Stomach (tissue), 9 donors: ENCODE measurements around the gene BDNF. TPM values are rescaled to one million over a fixed set of nuclear protein-coding genes. Genes with fewer than 3 reads are reported as not detected.

Source experiments
- DNase-seq, 2 donors: peaks; one replicate each; pipeline versions ENCODE4 v3.0.0 to v3.0.0-alpha.2; 2013 to 2019
- H3K27ac ChIP-seq, 5 donors: fragments of 200-600 bp in 4 of 5; sonication (generic) in 4 of 5; one replicate each; pipeline ENCODE4 v1.5.1; 2013 to 2019; ENCODE audit warnings: mild to moderate bottlenecking in 1 of 5, moderate library complexity in 1 of 5
- H3K27me3 ChIP-seq, 3 donors: fragments of 200-600 bp; sonication (generic); one replicate each; pipeline ENCODE4 v1.5.1; 2017 to 2019; ENCODE audit warnings: mixed run types in 1 of 3
- H3K36me3 ChIP-seq, 4 donors: fragments of 200-600 bp; sonication (generic); 1 replicate in 3 of 4; 2 replicates in 1 of 4; pipeline ENCODE4 v1.5.1; 2016 to 2019
- H3K4me1 ChIP-seq, 4 donors: fragments of 200-600 bp; sonication (generic); one replicate each; pipeline ENCODE4 v1.5.1; 2016 to 2019
- H3K4me3 ChIP-seq, 4 donors: fragments of 200-600 bp; sonication (generic) in 3 of 4; one replicate each; pipeline ENCODE4 v1.5.1; 2016 to 2019; ENCODE audit warnings: mild to moderate bottlenecking in 1 of 4
- H3K9me3 ChIP-seq, 4 donors: fragments of 200-600 bp; sonication (generic); one replicate each; pipeline ENCODE4 v1.5.1; 2016 to 2019
- CTCF ChIP-seq, 7 experiments: fragments of 450-650 bp in 4 of 7; fragments of 200-600 bp in 3 of 7; sonication (generic) in 3 of 7; IDR thresholded peaks; one replicate each; pipeline ENCODE4 v1.5.1; 2016 to 2019; ENCODE audit warnings: antibody characterized with exemption in 7 of 7, control low read depth in 2 of 7, mild to moderate bottlenecking in 1 of 7
- EP300 ChIP-seq: sonication (generic); formaldehyde crosslinking; IDR thresholded peaks from one replicate; pipeline ENCODE4 v1.6.1; 2017; ENCODE audit warnings: antibody characterized with exemption
- POLR2A ChIP-seq, 4 donors: fragments of 450-650 bp; IDR thresholded peaks; one replicate each; pipeline ENCODE4 v1.6.1; 2016; ENCODE audit warnings: antibody characterized with exemption in 4 of 4, control low read depth in 2 of 4, mild to moderate bottlenecking in 1 of 4, moderate library complexity in 1 of 4
- POLR2AphosphoS5 ChIP-seq, 3 donors: sonication (generic); formaldehyde crosslinking; IDR thresholded peaks; one replicate each; pipeline ENCODE4 v1.6.1; 2016; ENCODE audit warnings: antibody characterized with exemption in 3 of 3
- WGBS, 5 donors: extraction: QIAGEN DNeasy Blood & Tissue Kit in 3 of 5; methylation state at CpG; one replicate each; pipeline versions ENCODE4 v1.1.5 to v1.1.7; 2013 to 2018; 5-methylcytosine and 5-hydroxymethylcytosine counted together
- intact Hi-C: fragments of 100-400 bp; cut with DNase I; formaldehyde crosslinking; loops from one replicate; pipeline ENCODE4 v1.15.1; 2023; ENCODE audit warnings: low total_unique reads
- polyA plus RNA-seq, 3 donors: library from polyadenylated mRNA; stranded (reverse); fragments of 200-250 nt; gene quantifications; one replicate each; pipeline ENCODE4 v1.2.3, GENCODE V29; 2013
- total RNA-seq, 5 donors: library from RNA; depleted of rRNA; stranded (reverse); fragments of >200 nt; gene quantifications; one replicate each; pipeline versions ENCODE4 v1.1.0 to v1.2.3, GENCODE V29; 2014 to 2016
- donor health status: healthy with polysubstance abuse.
- donor health status: Bipolar disorder and iron deficiency.
- donor health status: healthy.

Gene BDNF
- total and polyA plus RNA-seq, 8 donors = under 0.01 to 1.7 (median 0.81) TPM; not detected in 1

GRCh38 chr11:27721264-27722116 is 21.2 kb upstream of the BDNF start:
- intact Hi-C loops = no loop called here
- Histone ChIP-seq H3K27me3 (peaks cover 12 to 73% (median 59%) of the 10 kb centered on the region in 3 donors), H3K9me3 (peaks cover 0 to 7% (median 3%) of the 10 kb centered on the region in 4 donors), H3K36me3 (no peaks in the 10 kb centered on the region), H3K27ac (no peak overlapping the region), H3K4me1 (peaks cover 28 to 43% (median 38%) of the 10 kb centered on the region in 4 donors), H3K4me3 (peak overlapping the region; percentile 29 to 51 (median 40))
- DNase-seq = no peak
- WGBS, 5 donors = 4 to 9% (median 6%) methylated on average over 37 of the region's 37 CpGs
- no peak for TF ChIP-seq EP300
- TF ChIP-seq POLR2A (IDR thresholded peaks at IDR 0.05) = no peak
- TF ChIP-seq CTCF (IDR thresholded peaks at IDR 0.05) = no peak
- no peak for TF ChIP-seq POLR2AphosphoS5 (IDR thresholded peaks at IDR 0.05)

DNA sequence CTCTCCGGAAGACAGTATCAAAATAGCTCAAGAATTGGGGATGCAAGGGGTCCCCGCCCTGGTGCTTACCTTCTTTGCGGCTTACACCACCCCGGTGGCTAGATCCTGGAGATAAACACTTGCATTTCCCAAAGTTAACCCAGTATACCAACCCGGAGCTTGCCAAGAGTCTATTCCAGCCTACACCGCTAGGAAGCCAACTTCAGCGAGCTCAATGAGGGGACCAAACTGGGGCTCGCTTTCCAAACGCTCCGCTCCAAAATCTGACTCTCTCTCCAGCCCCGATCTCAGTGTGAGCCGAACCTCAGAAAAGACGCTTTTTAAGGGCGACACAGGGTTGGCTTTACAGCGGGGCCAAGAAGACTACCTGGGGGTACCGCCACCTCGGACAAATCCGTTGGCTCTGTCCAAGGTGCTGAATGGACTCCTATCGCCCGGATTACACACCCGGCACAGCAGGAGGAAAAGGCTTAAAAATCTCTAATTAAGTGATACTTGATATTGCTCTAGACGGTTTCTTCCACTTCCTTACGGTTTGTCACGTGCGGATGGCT is 20.1 kb upstream of the BDNF start:
- Histone ChIP-seq H3K27ac (no peak overlapping the region), H3K9me3 (peaks cover 0 to 7% (median 3%) of the 10 kb centered on the region in 4 donors), H3K4me1 (peaks cover 28 to 43% (median 38%) of the 10 kb centered on the region in 4 donors), H3K36me3 (no peaks in the 10 kb centered on the region), H3K4me3 (no peak overlapping the region), H3K27me3 (peaks cover 12 to 80% (median 59%) of the 10 kb centered on the region in 3 donors)
- intact Hi-C loops = no loop called here
- DNase-seq = peak in 1 of 2 donors; percentile 84
- no peak for TF ChIP-seq EP300
- no peak for TF ChIP-seq CTCF (IDR thresholded peaks at IDR 0.05)
- TF ChIP-seq POLR2AphosphoS5 (IDR thresholded peaks at IDR 0.05) = no peak
- TF ChIP-seq POLR2A (IDR thresholded peaks at IDR 0.05) = no peak
- 6 to 14% (median 9%) methylated on average over 18 to 25 of the region's 25 CpGs for WGBS, 5 donors

- peak overlapping the region; percentile 27 to 51 (median 40) for H3K4me3 ChIP-seq
- intact Hi-C loops = no loop called here
- WGBS, 5 donors = 4 to 9% (median 7%) methylated on average over 11 to 16 of the region's 16 CpGs
- no peak overlapping the region for H3K27ac ChIP-seq
- TF ChIP-seq CTCF (IDR thresholded peaks at IDR 0.05) (no peak), EP300 (no peak), POLR2A (IDR thresholded peaks at IDR 0.05) (no peak), POLR2AphosphoS5 (IDR thresholded peaks at IDR 0.05) (no peak)
- H3K9me3 ChIP-seq = peaks cover 0 to 7% (median 3%) of the 10 kb centered on the region in 4 donors
- H3K27me3 ChIP-seq = peaks cover 12 to 88% (median 59%) of the 10 kb centered on the region in 3 donors
- H3K36me3 ChIP-seq = no peaks in the 10 kb centered on the region
- peaks cover 28 to 43% (median 38%) of the 10 kb centered on the region in 4 donors for H3K4me1 ChIP-seq
- no peak for DNase-seq
Observed at GRCh38 chr11:27719546-27719925, 19.3 kb upstream of the BDNF start.

DNA sequence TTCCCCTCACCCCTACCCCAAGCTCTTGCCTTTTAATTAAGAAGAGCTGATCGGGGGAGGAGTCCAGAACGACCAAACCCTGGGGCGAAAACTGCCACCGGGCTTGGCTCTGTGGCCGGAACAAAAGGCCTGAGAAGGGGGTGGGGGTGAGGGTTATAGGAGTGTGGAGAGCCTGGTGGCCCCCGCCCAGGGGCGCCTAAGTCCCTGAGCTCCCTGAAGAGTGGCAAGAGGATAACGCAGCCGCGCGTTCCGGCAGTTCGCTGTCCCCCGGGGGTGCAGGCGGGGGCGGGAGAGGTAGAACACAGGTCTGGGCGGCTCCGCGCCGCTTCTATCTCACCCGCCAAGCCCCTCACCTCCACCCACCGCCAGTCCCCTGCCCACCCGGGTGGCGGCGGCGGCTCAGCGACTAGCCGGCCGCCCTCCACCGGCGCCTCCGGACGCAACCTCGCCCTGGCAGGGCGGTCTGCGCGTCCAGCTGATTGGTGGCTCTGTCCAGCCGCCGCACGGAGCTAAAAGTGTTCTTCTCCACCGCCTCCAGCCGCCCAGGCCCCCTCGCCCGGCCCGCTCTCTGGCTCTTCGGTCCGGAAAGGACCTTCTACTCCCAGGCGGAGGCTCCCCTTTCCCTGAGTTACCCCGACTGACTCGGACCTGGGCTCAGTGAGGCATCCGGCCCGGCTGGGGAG is 18.7 kb upstream of the BDNF start:
- no peak for TF ChIP-seq EP300
- TF ChIP-seq CTCF (IDR thresholded peaks at IDR 0.05) = no peak
- no peak for TF ChIP-seq POLR2A (IDR thresholded peaks at IDR 0.05)
- no peak for TF ChIP-seq POLR2AphosphoS5 (IDR thresholded peaks at IDR 0.05)
- Histone ChIP-seq H3K4me1 (peaks cover 28 to 43% (median 38%) of the 10 kb centered on the region in 4 donors), H3K36me3 (no peaks in the 10 kb centered on the region), H3K4me3 (peak overlapping the region; percentile 27 to 51 (median 40)), H3K9me3 (peaks cover 0 to 7% (median 3%) of the 10 kb centered on the region in 4 donors), H3K27me3 (peaks cover 12 to 89% (median 59%) of the 10 kb centered on the region in 3 donors), H3K27ac (peak overlapping the region in 2 of 5 donors; percentile 10 to 14)
- WGBS, 5 donors = 4 to 6% (median 5%) methylated on average over 31 to 52 of the region's 52 CpGs
- intact Hi-C loops = no loop called here
- DNase-seq = peak in 1 of 2 donors; percentile 73
